Epithelial cell of esophagus (primary cell): Measurements from ENCODE around the gene MDGA2.

Experiments
- DNase-seq: peaks from one replicate; pipeline ENCODE4 v3.0.0; 2010; ENCODE audit warnings: low read depth
- H3K4me3 ChIP-seq: 2 replicates; pipeline ENCODE4 v1.5.1; 2011; ENCODE audit warnings: mild to moderate bottlenecking, low read length, control low read depth
- CTCF ChIP-seq: IDR thresholded peaks from 2 replicates; pipeline ENCODE4 v1.5.1; 2011; ENCODE audit warnings: low read depth, mild to moderate bottlenecking, low read length, control low read depth, inconsistent platforms; ENCODE audit not compliant: insufficient read depth; ENCODE audit errors: missing control alignments

MDGA2 gene

GRCh38 chr14:47389535-47389934 lies 285.9 kb downstream of the MDGA2 start:
- no peak for DNase-seq
- TF ChIP-seq CTCF, result no peak
- H3K4me3 ChIP-seq, result no peak overlapping the region

GRCh38 chr14:47366006-47366405 lies 309.4 kb downstream of the MDGA2 start:
- TF ChIP-seq CTCF, result no peak
- no peak overlapping the region for H3K4me3 ChIP-seq
- DNase-seq, result no peak

GRCh38 chr14:47365233-47365632 lies 310.2 kb downstream of the MDGA2 start:
- DNase-seq, result no peak
- TF ChIP-seq CTCF, result no peak
- H3K4me3 ChIP-seq, result no peak overlapping the region

- DNase-seq, result no peak
- no peak for TF ChIP-seq CTCF
- H3K4me3 ChIP-seq, result no peak overlapping the region
These were observed 322.2 kb downstream of the MDGA2 start for GRCh38 chr14:47353186-47353585.

- DNase-seq, result no peak
- no peak for TF ChIP-seq CTCF
- H3K4me3 ChIP-seq, result no peak overlapping the region
These were observed 328.6 kb downstream of the MDGA2 start for GRCh38 chr14:47346849-47347248.

GRCh38 chr14:47345016-47345415 lies 330.4 kb downstream of the MDGA2 start:
- no peak overlapping the region for H3K4me3 ChIP-seq
- DNase-seq, result no peak
- TF ChIP-seq CTCF, result no peak

GRCh38 chr14:47332939-47333338 lies 342.5 kb downstream of the MDGA2 start:
- H3K4me3 ChIP-seq, result no peak overlapping the region
- no peak for TF ChIP-seq CTCF
- DNase-seq, result no peak
